Effector memory CD8-positive, alpha-beta T cell (primary cell): ENCODE measurements around the gene TOGARAM1.

Experiments used
- ATAC-seq: fragments of 150-1000 bp; cut with Tn5 transposase; replicated peaks from 2 replicates; pipeline ENCODE4 v1.10.0; 2021; ENCODE audit warnings: mild to moderate bottlenecking, moderate library complexity
- DNase-seq, 3 experiments: peaks; one replicate each; pipeline ENCODE4 v3.0.0; 2021
- H3K27ac Mint-ChIP-seq, 2 donors: one replicate each; pipeline ENCODE4 v1.8.0; 2022; ENCODE audit warnings: mild to moderate bottlenecking in 2 of 2, mixed read lengths in 2 of 2, moderate library complexity in 2 of 2
- H3K27me3 Mint-ChIP-seq, 2 donors: one replicate each; pipeline ENCODE4 v1.8.0; 2022; ENCODE audit warnings: mixed read lengths in 2 of 2
- H3K36me3 Mint-ChIP-seq: one replicate; pipeline ENCODE4 v1.8.0; 2022; ENCODE audit warnings: mild to moderate bottlenecking, moderate library complexity, mixed read lengths; ENCODE audit not compliant: insufficient read depth
- H3K4me1 Mint-ChIP-seq, 2 donors: one replicate each; pipeline ENCODE4 v1.8.0; 2022; ENCODE audit warnings: low read depth in 2 of 2, mixed read lengths in 2 of 2
- H3K4me3 Mint-ChIP-seq, 2 donors: one replicate each; pipeline ENCODE4 v1.8.0; 2022; ENCODE audit warnings: mild to moderate bottlenecking in 2 of 2, mixed read lengths in 2 of 2, moderate library complexity in 2 of 2
- H3K9me3 Mint-ChIP-seq, 2 donors: one replicate each; pipeline ENCODE4 v1.8.0; 2022; ENCODE audit warnings: mixed read lengths in 2 of 2

Gene TOGARAM1

DNA sequence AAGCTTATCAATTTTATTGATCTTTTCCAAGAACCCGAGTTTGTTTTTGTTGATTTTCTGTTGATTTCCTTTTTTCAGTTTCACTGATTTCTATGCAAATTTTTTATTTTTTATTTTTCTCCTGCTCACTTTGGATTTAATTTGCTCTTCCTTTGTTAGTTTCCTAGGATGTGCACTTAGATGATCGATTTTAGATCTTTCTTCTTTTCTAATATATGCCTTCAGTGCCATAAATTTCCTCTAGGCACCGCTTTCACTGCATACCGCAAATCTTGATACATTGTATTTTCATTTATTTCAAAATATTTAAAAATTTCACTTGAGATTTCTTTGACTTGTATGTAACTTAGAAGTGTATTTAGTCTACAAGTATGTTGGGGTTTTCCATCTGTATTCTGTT lies 9.5 kb downstream of the TOGARAM1 start:
- no peaks in the 10 kb centered on the region for H3K36me3 Mint-ChIP-seq
- no peaks in the 10 kb centered on the region for H3K9me3 Mint-ChIP-seq
- DNase-seq (no peak), ATAC-seq (no peak)
- H3K27ac Mint-ChIP-seq, result no peak overlapping the region
- H3K27me3 Mint-ChIP-seq, result no peaks in the 10 kb centered on the region
- no peak overlapping the region for H3K4me3 Mint-ChIP-seq
- H3K4me1 Mint-ChIP-seq, result peaks cover 29 to 67% of the 10 kb centered on the region in 2 donors

DNA sequence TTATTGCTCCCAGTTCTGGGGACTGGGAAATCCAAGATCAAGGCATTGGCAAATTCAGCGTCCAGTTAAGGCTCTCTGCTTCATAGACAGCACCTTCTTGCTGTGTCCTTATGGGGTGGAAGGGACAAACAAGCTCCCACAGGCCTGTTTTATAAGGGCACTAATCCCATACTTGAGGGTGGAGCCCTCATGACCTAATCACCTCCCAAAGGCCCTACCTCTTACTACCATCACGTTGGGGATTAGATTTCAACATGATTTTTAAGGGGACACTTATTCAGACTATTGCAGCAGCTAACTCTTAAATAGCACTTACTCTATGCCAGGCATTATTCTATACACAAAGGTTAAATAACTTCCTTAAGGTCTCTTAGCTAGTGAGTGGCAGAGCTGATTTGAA lies 17.3 kb downstream of the TOGARAM1 start:
- H3K9me3 Mint-ChIP-seq, result no peaks in the 10 kb centered on the region
- ATAC-seq, result no peak
- H3K4me1 Mint-ChIP-seq, result peaks cover 10 to 22% of the 10 kb centered on the region in 2 donors
- no peak for DNase-seq
- no peak overlapping the region for H3K27ac Mint-ChIP-seq
- H3K4me3 Mint-ChIP-seq, result no peak overlapping the region
- H3K36me3 Mint-ChIP-seq, result no peaks in the 10 kb centered on the region
- no peaks in the 10 kb centered on the region for H3K27me3 Mint-ChIP-seq

DNA sequence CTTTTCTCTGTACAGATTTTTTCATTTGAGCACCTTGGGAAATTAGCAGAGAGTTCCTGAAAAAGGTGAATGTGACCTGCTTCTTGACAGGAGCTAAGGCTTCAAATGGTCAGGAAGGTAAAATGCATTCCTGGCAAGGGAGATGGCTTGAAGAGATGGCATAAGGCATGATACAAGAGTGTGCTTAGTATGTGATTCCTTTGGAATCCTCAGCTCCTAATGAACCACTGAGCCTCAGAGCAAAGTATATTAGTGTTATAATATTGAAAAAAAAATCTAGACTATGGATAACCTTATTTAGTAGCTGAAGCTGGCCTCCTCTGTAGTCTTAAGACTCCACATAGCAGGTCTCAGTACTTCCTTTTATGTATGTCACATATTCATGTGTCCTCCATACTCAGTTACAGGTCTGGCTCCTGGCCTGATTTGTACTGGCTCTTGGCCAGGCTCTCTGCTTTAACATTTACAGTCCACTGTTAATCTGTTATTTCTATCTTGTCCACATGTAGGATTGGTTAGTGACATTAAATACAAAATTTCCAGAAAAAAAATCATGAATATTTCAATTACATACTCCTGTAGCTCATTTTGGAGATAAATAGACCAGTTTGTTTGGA lies 17.9 kb downstream of the TOGARAM1 start:
- Mint-ChIP-seq H3K9me3 (no peaks in the 10 kb centered on the region), H3K27me3 (no peaks in the 10 kb centered on the region), H3K4me3 (no peak overlapping the region), H3K4me1 (peaks cover 10 to 21% of the 10 kb centered on the region in 2 donors), H3K27ac (no peak overlapping the region), H3K36me3 (no peaks in the 10 kb centered on the region)
- DNase-seq, result no peak
- no peak for ATAC-seq

DNA sequence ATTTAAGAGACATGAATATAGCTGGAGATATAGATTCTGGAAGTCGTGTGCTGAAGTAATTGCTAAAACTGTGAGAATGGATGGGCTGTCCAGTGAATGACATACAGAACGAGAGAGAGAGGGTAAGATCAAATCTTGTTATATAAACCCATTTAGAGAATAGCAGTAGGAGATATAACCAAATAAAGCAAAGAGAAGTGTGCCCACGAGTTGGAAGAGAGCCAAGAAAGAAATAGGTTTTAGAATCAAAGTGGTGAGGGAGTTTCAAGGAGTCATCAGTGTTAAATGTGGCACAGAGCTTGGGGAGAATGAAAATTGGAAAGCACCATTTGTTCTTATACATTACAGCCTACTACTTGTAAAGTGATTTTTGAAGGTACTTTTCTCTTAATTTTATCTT lies 19.2 kb downstream of the TOGARAM1 start:
- Mint-ChIP-seq H3K9me3 (no peaks in the 10 kb centered on the region), H3K27ac (no peak overlapping the region), H3K4me1 (peaks cover 9 to 17% of the 10 kb centered on the region in 2 donors), H3K36me3 (no peaks in the 10 kb centered on the region), H3K27me3 (no peaks in the 10 kb centered on the region), H3K4me3 (no peak overlapping the region)
- no peak for ATAC-seq
- DNase-seq, result no peak

DNA sequence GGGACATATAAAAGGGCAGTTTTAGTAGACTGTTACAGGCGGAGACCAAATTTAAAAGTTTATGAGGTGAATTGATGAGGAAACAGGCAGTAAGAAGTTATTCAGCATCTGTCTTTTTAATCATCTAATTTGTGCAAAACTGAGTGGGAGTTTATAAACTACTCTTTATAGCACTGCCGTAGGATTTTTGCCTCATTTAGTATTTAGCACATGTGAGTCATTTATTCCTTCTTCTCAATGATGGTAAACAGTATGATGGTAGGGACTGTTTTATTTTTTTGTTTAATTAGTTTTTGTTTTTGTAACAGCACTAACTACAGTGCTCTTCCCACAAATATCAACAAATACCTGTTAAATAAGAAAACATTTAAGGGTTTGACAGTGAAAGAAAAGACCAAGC lies 20.6 kb downstream of the TOGARAM1 start:
- H3K36me3 Mint-ChIP-seq, result no peaks in the 10 kb centered on the region
- peaks cover 7 to 16% of the 10 kb centered on the region in 2 donors for H3K4me1 Mint-ChIP-seq
- H3K9me3 Mint-ChIP-seq, result no peaks in the 10 kb centered on the region
- no peak overlapping the region for H3K4me3 Mint-ChIP-seq
- H3K27ac Mint-ChIP-seq, result no peak overlapping the region
- ATAC-seq, result no peak
- no peaks in the 10 kb centered on the region for H3K27me3 Mint-ChIP-seq
- DNase-seq, result no peak

DNA sequence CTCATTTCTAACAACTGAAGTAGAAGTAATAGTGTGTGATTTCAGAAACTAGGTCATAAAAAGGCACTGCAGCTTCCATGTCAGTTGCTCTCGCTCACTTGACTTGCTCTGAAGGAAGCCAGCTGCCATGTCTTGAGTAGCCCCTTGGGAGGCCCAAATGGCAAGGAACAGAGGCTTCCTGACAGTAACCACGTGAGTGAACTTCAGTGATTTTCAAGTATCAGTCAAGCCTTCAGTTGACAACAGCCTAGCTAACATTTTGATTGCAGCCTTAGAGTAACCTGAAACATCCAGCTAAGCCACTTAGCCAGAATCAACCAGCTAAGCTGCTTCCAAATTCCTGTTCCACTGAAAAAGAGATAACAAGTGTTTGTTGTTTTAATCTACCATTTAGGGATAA lies 26.7 kb downstream of the TOGARAM1 start:
- no peak for DNase-seq
- Mint-ChIP-seq H3K4me1 (peaks cover 6 to 8% of the 10 kb centered on the region in 2 donors), H3K9me3 (no peaks in the 10 kb centered on the region), H3K27me3 (no peaks in the 10 kb centered on the region), H3K27ac (no peak overlapping the region), H3K4me3 (no peak overlapping the region), H3K36me3 (no peaks in the 10 kb centered on the region)
- ATAC-seq, result no peak

DNA sequence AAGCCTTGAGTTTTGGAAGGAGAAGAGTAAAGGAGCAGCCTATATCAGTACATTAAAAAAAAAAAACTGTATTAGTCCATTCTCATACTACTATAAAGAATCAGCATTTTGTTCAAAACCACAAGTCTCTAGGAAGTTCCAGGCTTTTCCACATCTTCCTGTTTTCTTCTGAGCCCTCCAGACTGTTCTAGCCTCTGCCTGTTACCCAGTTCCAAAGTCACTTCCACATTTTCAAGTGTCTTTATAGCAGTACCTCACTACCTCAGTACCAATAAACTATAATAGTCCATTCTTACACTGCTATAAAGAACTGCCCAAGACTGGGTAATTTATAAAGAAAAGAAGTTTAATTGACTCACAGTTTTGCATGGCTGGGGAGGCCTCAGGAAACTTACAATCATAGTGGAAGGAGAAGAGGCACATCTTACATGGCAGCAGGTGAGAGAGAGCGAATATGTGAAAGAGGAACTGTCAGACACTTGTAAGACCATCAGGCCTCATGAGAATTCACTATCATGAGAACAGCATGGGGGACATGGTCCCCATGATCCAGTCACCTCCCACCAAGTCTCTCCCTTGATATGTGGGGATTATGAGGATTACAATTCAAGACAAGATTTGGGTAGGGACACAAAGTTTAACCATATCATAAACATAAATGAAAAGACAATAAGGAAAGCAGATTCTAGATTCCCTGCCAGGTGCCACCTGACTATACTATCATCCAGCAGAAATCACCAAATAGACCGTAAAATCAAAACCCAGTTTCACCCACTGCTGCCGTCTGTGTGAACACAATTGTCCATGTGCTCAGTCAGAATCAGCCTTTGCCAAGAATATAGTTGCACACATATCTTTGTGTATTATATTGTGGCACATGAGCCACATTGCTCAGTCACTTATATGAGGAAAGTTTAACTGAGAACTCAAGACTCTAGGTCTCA lies 27.8 kb downstream of the TOGARAM1 start:
- DNase-seq, result no peak
- ATAC-seq, result no peak
- H3K27ac Mint-ChIP-seq, result peak overlapping the region in 1 of 2 donors; percentile 0

DNA sequence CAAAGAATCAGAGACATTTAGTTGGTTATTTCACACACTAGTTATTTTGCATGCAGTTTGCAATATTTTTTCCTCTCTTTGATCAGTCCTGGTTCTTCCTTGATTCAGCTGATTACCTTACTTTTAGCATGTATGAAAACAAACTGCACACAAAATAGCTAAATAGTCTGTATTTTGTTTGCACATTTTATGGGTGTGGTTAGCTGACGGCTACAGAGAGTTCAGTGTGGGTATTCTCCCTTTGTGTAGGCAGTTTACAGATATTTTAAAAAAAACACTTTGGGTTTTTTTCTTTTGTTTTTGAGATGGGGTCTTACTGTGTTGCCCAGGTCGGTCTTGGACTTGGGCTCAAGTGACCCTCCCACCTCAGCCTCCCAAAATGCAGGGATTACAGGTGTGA lies 28.5 kb downstream of the TOGARAM1 start:
- Mint-ChIP-seq H3K4me3 (no peak overlapping the region), H3K9me3 (no peaks in the 10 kb centered on the region), H3K27ac (peak overlapping the region in 1 of 2 donors; percentile 0), H3K27me3 (no peaks in the 10 kb centered on the region), H3K36me3 (no peaks in the 10 kb centered on the region), H3K4me1 (peaks cover 6 to 8% of the 10 kb centered on the region in 2 donors)
- ATAC-seq, result no peak
- no peak for DNase-seq

More for the DNA sequence above, 27.8 kb downstream of the TOGARAM1 start:
- Mint-ChIP-seq H3K27me3 (no peaks in the 10 kb centered on the region), H3K9me3 (no peaks in the 10 kb centered on the region), H3K36me3 (no peaks in the 10 kb centered on the region), H3K4me1 (peaks cover 6 to 8% of the 10 kb centered on the region in 2 donors), H3K4me3 (no peak overlapping the region)

DNA sequence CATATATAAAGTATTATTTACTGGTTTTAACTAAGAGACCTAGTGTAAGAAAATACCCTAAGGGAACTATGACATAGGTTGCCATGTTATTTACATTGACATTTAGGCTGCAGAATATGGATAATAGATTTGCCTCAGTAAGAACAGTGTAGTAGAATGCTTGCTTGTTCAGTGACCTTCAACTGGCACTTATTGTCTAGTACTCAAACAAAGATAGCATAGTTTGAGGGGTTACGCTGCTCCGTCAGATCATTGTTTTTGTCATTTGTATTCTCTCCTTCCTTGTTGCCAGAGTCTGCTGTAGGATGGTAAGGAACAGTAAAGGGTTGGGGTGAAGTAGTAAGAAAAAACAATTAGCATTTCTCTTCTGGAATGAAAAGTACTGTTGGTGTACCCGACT lies 33.2 kb downstream of the TOGARAM1 start:
- H3K27ac Mint-ChIP-seq, result no peak overlapping the region
- H3K4me3 Mint-ChIP-seq, result no peak overlapping the region
- ATAC-seq (no peak), DNase-seq (no peak)
- H3K4me1 Mint-ChIP-seq, result peaks cover 0 to 2% of the 10 kb centered on the region in 2 donors
- no peaks in the 10 kb centered on the region for H3K27me3 Mint-ChIP-seq
- no peaks in the 10 kb centered on the region for H3K9me3 Mint-ChIP-seq
- peaks cover 11% of the 10 kb centered on the region for H3K36me3 Mint-ChIP-seq

DNA sequence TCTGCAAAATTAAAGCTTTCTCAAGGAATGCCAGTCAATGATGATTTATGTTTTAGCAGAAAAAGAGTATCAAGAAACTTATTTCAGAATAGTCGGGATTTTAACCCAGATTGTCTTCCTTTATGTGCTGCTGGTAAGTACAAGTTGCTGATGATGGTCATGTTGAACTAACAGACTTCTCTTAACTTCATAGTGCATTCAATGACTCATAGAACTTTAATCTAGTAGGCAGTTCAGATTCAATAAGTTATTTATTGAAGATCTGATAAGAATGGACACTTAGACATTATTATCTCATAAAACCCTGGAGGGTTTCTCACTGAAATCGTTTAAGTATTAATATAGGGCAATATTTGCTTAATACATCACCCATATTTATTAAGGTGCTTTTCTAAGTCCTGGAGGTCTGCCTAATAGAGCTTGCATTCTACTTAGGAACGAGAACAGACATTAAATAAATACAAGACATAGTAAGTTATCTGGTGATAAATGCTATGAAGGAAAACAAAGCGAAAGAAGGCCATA lies 33.8 kb downstream of the TOGARAM1 start:
- H3K36me3 Mint-ChIP-seq, result peaks cover 11% of the 10 kb centered on the region
- no peak overlapping the region for H3K4me3 Mint-ChIP-seq
- no peak overlapping the region for H3K27ac Mint-ChIP-seq
- H3K4me1 Mint-ChIP-seq, result no peaks in the 10 kb centered on the region
- ATAC-seq (no peak), DNase-seq (no peak)
- H3K9me3 Mint-ChIP-seq, result no peaks in the 10 kb centered on the region
- no peaks in the 10 kb centered on the region for H3K27me3 Mint-ChIP-seq

DNA sequence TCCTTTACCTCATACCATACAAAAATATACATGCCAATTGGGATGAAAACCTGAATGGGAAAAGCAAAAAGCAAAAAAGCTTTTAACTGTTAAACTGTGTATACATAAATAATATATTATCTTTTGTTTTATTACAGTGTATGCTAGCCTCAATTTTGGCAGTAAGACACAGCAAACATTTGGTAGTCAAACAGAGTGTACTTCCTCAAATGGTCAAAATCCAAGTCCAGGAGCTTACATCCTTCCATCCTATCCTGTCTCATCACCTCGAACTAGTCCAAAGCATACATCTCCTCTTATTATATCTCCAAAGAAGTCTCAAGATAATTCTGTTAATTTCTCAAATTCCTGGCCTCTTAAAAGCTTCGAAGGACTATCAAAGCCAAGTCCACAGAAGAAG lies 41.9 kb downstream of the TOGARAM1 start:
- Mint-ChIP-seq H3K27ac (no peak overlapping the region), H3K9me3 (no peaks in the 10 kb centered on the region), H3K36me3 (peaks cover 6% of the 10 kb centered on the region), H3K4me1 (no peaks in the 10 kb centered on the region), H3K27me3 (no peaks in the 10 kb centered on the region), H3K4me3 (no peak overlapping the region)
- DNase-seq (no peak), ATAC-seq (no peak)

DNA sequence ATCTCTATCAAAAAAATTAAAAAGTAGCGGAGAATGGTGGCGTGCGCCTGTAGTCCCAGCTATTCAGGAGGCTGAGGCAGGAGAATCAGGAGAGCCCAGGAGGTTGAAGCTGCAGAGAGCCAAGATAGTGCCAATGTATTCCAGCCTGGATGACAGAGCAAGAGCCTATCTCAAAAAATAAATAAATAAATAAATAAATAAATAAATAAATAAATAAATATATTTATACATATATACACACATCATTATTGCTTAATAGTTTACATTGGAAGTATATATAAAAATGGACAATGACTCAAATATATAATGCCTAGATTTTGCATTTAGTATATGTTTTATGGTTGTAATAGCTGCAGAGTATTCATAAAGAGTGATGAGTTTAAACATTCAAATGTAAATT lies 53.1 kb downstream of the TOGARAM1 start:
- Mint-ChIP-seq H3K4me1 (no peaks in the 10 kb centered on the region), H3K9me3 (no peaks in the 10 kb centered on the region), H3K27me3 (no peaks in the 10 kb centered on the region), H3K4me3 (no peak overlapping the region), H3K36me3 (peaks cover 5% of the 10 kb centered on the region), H3K27ac (no peak overlapping the region)
- no peak for DNase-seq
- ATAC-seq, result no peak

DNA sequence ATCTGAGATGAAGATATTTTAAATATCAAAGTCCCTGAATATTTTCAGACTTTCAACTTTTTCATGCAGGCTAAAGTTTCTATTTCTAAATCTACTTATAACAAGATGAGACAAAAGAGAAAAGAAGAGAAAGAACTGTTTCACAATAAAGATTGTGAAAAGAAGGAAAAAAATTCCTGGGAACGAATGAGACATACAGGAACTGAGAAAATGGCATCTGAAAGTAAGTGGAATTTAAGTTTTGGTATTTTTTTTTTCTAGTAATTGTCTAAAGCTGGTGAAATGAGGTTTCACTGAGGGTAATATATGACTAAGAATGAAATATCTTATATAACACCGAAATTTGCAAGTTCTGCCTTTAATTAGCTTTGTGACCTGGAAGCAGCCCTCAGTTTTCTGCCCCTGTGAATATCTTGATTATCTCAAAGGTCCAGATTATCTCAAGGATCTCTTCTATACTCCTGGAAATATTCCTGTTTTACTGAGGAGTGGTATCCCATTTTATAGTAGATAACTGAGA lies 66.2 kb downstream of the TOGARAM1 start:
- Mint-ChIP-seq H3K27ac (no peak overlapping the region), H3K36me3 (no peaks in the 10 kb centered on the region), H3K4me1 (no peaks in the 10 kb centered on the region), H3K9me3 (no peaks in the 10 kb centered on the region), H3K27me3 (no peaks in the 10 kb centered on the region), H3K4me3 (no peak overlapping the region)
- ATAC-seq, result no peak
- no peak for DNase-seq

DNA sequence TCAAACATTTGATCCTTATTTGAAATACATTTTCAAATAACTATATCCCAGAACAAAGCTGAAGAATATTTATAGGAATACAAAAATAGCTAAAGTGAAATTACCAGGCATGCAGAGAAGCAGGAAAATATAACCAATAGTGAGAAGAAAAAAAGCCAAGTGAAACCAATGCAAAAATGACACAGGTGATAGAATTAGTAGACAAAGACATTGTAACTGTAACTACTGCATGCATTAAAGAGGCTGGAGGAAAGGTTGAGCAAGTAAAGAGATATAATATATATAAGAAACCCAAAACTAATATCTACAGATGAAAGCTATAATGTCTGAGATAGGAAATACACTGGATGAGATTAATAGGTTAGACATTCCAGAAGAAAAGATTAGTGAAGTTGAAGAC lies 72.7 kb downstream of the TOGARAM1 start:
- Mint-ChIP-seq H3K27ac (peak overlapping the region in 1 of 2 donors; percentile 14), H3K27me3 (no peaks in the 10 kb centered on the region), H3K4me3 (no peak overlapping the region), H3K4me1 (no peaks in the 10 kb centered on the region), H3K36me3 (peaks cover 12% of the 10 kb centered on the region), H3K9me3 (no peaks in the 10 kb centered on the region)
- DNase-seq (no peak), ATAC-seq (no peak)
